SHP77 treated with DMSO at 0.1 percent for 48 hours (cell line): ENCODE results near the gene ARHGEF5.
"Not testable (repeated sequence)": the region's sequence is repeated elsewhere in the genome, so short reads cannot be mapped to it uniquely, and the experiment has no call there.

Experiments used
- DNase-seq: peaks from one replicate; lab custom pipeline; 2025; lab: John Stamatoyannopoulos, UW

The ARHGEF5 gene

GRCh38 chr7:144384071-144384470 is 28.9 kb downstream of the ARHGEF5 start:
- no peak for DNase-seq

GRCh38 chr7:144384555-144385245 is 29.5 kb downstream of the ARHGEF5 start:
- no peak for DNase-seq

- no peak for DNase-seq
Measured at GRCh38 chr7:144386741-144387140, 31.5 kb downstream of the ARHGEF5 start.

- DNase-seq, result no peak
Measured at GRCh38 chr7:144388950-144389349, 33.7 kb downstream of the ARHGEF5 start.

GRCh38 chr7:144390481-144390880 is 35.3 kb downstream of the ARHGEF5 start:
- no peak for DNase-seq

GRCh38 chr7:144391014-144391413 is 35.8 kb downstream of the ARHGEF5 start:
- no peak for DNase-seq

GRCh38 chr7:144391823-144392255 is 36.6 kb downstream of the ARHGEF5 start:
- DNase-seq, result peak; percentile 15

GRCh38 chr7:144397086-144397485 is 41.9 kb downstream of the ARHGEF5 start:
- DNase-seq, result no peak

- DNase-seq, result no peak
Measured at GRCh38 chr7:144398291-144398690, 43.1 kb downstream of the ARHGEF5 start.

- DNase-seq, result no peak
Measured at GRCh38 chr7:144398911-144399310, 43.7 kb downstream of the ARHGEF5 start.

- DNase-seq, result no peak
Measured at GRCh38 chr7:144399946-144400345, 44.7 kb downstream of the ARHGEF5 start.

- DNase-seq, result no peak
Measured at GRCh38 chr7:144401490-144401889, 46.3 kb downstream of the ARHGEF5 start.

- no peak for DNase-seq
Measured at GRCh38 chr7:144403102-144403501, 47.9 kb downstream of the ARHGEF5 start.

- DNase-seq, result no peak
Measured at GRCh38 chr7:144403649-144404061, 48.5 kb downstream of the ARHGEF5 start, which contains the start of gene NOBOX. TSS of gene NOBOX (minus strand) at chr7:144403693.

- no peak for DNase-seq
Measured at GRCh38 chr7:144404946-144405345, 49.7 kb downstream of the ARHGEF5 start.

GRCh38 chr7:144407266-144407931 is 52.2 kb downstream of the ARHGEF5 start:
- DNase-seq, result no peak

GRCh38 chr7:144408121-144408520 is 52.9 kb downstream of the ARHGEF5 start:
- DNase-seq, result no peak

GRCh38 chr7:144410441-144410840 is 55.2 kb downstream of the ARHGEF5 start:
- DNase-seq, result no peak

- no peak for DNase-seq
Measured at GRCh38 chr7:144414815-144415214, 59.6 kb downstream of the ARHGEF5 start.

GRCh38 chr7:144415858-144416257 is 60.7 kb downstream of the ARHGEF5 start:
- DNase-seq, result no peak

GRCh38 chr7:144416341-144416740 is 61.1 kb downstream of the ARHGEF5 start:
- no peak for DNase-seq

GRCh38 chr7:144418931-144419330 is 63.7 kb downstream of the ARHGEF5 start:
- not testable (repeated sequence) for DNase-seq

GRCh38 chr7:144427539-144427938 is 72.3 kb downstream of the ARHGEF5 start:
- DNase-seq, result not testable (repeated sequence)

GRCh38 chr7:144428431-144428830 is 73.2 kb downstream of the ARHGEF5 start:
- DNase-seq, result no peak
